Peyer's patch (tissue), 4 donors: ENCODE measurements around the gene MYEOV. TPM values are rescaled to one million over a fixed set of nuclear protein-coding genes. Genes with fewer than 3 reads are reported as not detected.

ENCODE experiments used
- DNase-seq, 3 donors: peaks; one replicate each; pipeline ENCODE4 v3.0.0-alpha.2; 2017 to 2019
- H3K27ac ChIP-seq, 4 donors: fragments of 200-600 bp; sonication (generic); one replicate each; pipeline ENCODE4 v1.5.1; 2016 to 2019
- H3K27me3 ChIP-seq, 2 donors: fragments of 200-600 bp; sonication (generic); one replicate each; pipeline ENCODE4 v1.5.1; 2019
- H3K36me3 ChIP-seq, 3 donors: fragments of 200-600 bp; sonication (generic); one replicate each; pipeline ENCODE4 v1.5.1; 2016 to 2019
- H3K4me1 ChIP-seq, 4 donors: fragments of 200-600 bp; sonication (generic); one replicate each; pipeline ENCODE4 v1.5.1; 2016 to 2019
- H3K4me3 ChIP-seq, 4 donors: fragments of 200-600 bp; sonication (generic); 1 replicate in 3 of 4; 2 replicates in 1 of 4; pipeline ENCODE4 v1.5.1; 2016 to 2019; ENCODE audit warnings: mild to moderate bottlenecking in 1 of 4
- H3K9me3 ChIP-seq, 4 donors: fragments of 200-600 bp; sonication (generic); one replicate each; pipeline ENCODE4 v1.5.1; 2016 to 2019; ENCODE audit warnings: mild to moderate bottlenecking in 1 of 4
- CTCF ChIP-seq, 6 experiments: fragments of 450-650 bp in 4 of 6; fragments of 200-600 bp in 2 of 6; sonication (generic) in 1 of 6; IDR thresholded peaks; one replicate each; pipeline ENCODE4 v1.5.1; 2017 to 2019; ENCODE audit warnings: antibody characterized with exemption in 6 of 6, mild to moderate bottlenecking in 3 of 6, moderate library complexity in 1 of 6
- POLR2A ChIP-seq, 2 donors: fragments of 450-650 bp; IDR thresholded peaks; one replicate each; pipeline ENCODE4 v1.5.1; 2017; ENCODE audit warnings: antibody characterized with exemption in 2 of 2, mild to moderate bottlenecking in 2 of 2, moderate library complexity in 2 of 2
- total RNA-seq, 4 donors: library from RNA; depleted of rRNA; stranded (reverse); fragments of >200 nt; gene quantifications; one replicate each; pipeline ENCODE4 v1.1.0, GENCODE V29; 2016

MYEOV gene
- total RNA-seq, 4 donors from 2014 or later, result 0.53 TPM; not detected in 3

GRCh38 chr11:69304258-69304657, 10.3 kb downstream of the MYEOV start:
- TF ChIP-seq POLR2A (IDR thresholded peaks at IDR 0.05) (no peak), CTCF (IDR thresholded peaks at IDR 0.05) (no peak)
- Histone ChIP-seq H3K9me3 (no peaks in the 10 kb centered on the region), H3K27ac (no peak overlapping the region), H3K4me3 (no peak overlapping the region), H3K27me3 (no peaks in the 10 kb centered on the region), H3K4me1 (peaks cover 0 to 20% (median 0%) of the 10 kb centered on the region in 4 donors), H3K36me3 (no peaks in the 10 kb centered on the region)
- DNase-seq, result no peak

- Histone ChIP-seq H3K9me3 (no peaks in the 10 kb centered on the region), H3K27ac (no peak overlapping the region), H3K4me3 (no peak overlapping the region), H3K27me3 (no peaks in the 10 kb centered on the region), H3K4me1 (peaks cover 0 to 16% (median 0%) of the 10 kb centered on the region in 4 donors), H3K36me3 (no peaks in the 10 kb centered on the region)
- no peak for TF ChIP-seq CTCF (IDR thresholded peaks at IDR 0.05)
- TF ChIP-seq POLR2A (IDR thresholded peaks at IDR 0.05), result no peak
- DNase-seq, result no peak
Measured at GRCh38 chr11:69304686-69305085, 10.7 kb downstream of the MYEOV start.

- no peaks in the 10 kb centered on the region for H3K9me3 ChIP-seq
- DNase-seq, result no peak
- no peak overlapping the region for H3K27ac ChIP-seq
- TF ChIP-seq CTCF (IDR thresholded peaks at IDR 0.05), result no peak
- no peak for TF ChIP-seq POLR2A (IDR thresholded peaks at IDR 0.05)
- no peak overlapping the region for H3K4me3 ChIP-seq
- H3K4me1 ChIP-seq, result peaks cover 0 to 12% (median 0%) of the 10 kb centered on the region in 4 donors
- H3K36me3 ChIP-seq, result no peaks in the 10 kb centered on the region
- H3K27me3 ChIP-seq, result no peaks in the 10 kb centered on the region
Measured at GRCh38 chr11:69305885-69306540, 12.1 kb downstream of the MYEOV start.

- Histone ChIP-seq H3K4me3 (no peak overlapping the region), H3K9me3 (no peaks in the 10 kb centered on the region), H3K27me3 (no peaks in the 10 kb centered on the region), H3K4me1 (peaks cover 0 to 15% (median 0%) of the 10 kb centered on the region in 4 donors), H3K36me3 (no peaks in the 10 kb centered on the region), H3K27ac (no peak overlapping the region)
- TF ChIP-seq CTCF (IDR thresholded peaks at IDR 0.05) (no peak), POLR2A (IDR thresholded peaks at IDR 0.05) (no peak)
- no peak for DNase-seq
Measured at GRCh38 chr11:69306821-69307220, 12.9 kb downstream of the MYEOV start.

- H3K27ac ChIP-seq, result no peak overlapping the region
- H3K4me1 ChIP-seq, result peaks cover 0 to 14% (median 4%) of the 10 kb centered on the region in 4 donors
- no peak overlapping the region for H3K4me3 ChIP-seq
- TF ChIP-seq CTCF (IDR thresholded peaks at IDR 0.05) (no peak), POLR2A (IDR thresholded peaks at IDR 0.05) (no peak)
- H3K36me3 ChIP-seq, result no peaks in the 10 kb centered on the region
- DNase-seq, result no peak
- no peaks in the 10 kb centered on the region for H3K9me3 ChIP-seq
- no peaks in the 10 kb centered on the region for H3K27me3 ChIP-seq
Measured at GRCh38 chr11:69307421-69307820, 13.5 kb downstream of the MYEOV start.
